Naive thymus-derived CD8-positive, alpha-beta T cell (primary cell): ENCODE measurements around the gene CRIP1. TPM values are rescaled to one million over a fixed set of nuclear protein-coding genes. Genes with fewer than 3 reads are reported as not detected.
A peak's percentile ranks its signal among the peaks of the same experiment; 100 is the strongest.

Source experiments
- ATAC-seq, 2 donors: fragments of 150-1000 bp; cut with Tn5 transposase in 1 of 2; sonication (Bioruptor Pico), chemical (Tn5 transposase) in 1 of 2; 1 replicate in 1 of 2; 2 replicates in 1 of 2; pipeline ENCODE4 v1.10.0; 2021; ENCODE audit warnings: mild to moderate bottlenecking in 2 of 2, moderate library complexity in 2 of 2
- POLR2A ChIA-PET: fragments of 350-600 bp; sonication (Branson Sonifier 250); formaldehyde crosslinking; loops from one replicate; lab custom pipeline; 2021; ENCODE audit warnings: antibody characterized with exemption; lab: Charles Lee
- DNase-seq, 10 donors: peaks; one replicate each; pipeline versions ENCODE4 v3.0.0 to v3.0.0-alpha.2; 2020 to 2022
- H3K27ac Mint-ChIP-seq, 10 donors: one replicate each; pipeline ENCODE4 v1.8.0; 2020 to 2022; ENCODE audit warnings: mild to moderate bottlenecking in 10 of 10, mixed read lengths in 10 of 10, moderate library complexity in 4 of 10, inconsistent platforms in 1 of 10
- H3K27me3 Mint-ChIP-seq, 5 donors: one replicate each; pipeline ENCODE4 v1.8.0; 2021 to 2022; ENCODE audit warnings: mixed read lengths in 5 of 5
- H3K36me3 Mint-ChIP-seq, 3 donors: one replicate each; pipeline ENCODE4 v1.8.0; 2020 to 2022; ENCODE audit warnings: mixed read lengths in 3 of 3, mild to moderate bottlenecking in 2 of 3, inconsistent platforms in 1 of 3
- H3K4me1 Mint-ChIP-seq, 4 donors: one replicate each; pipeline ENCODE4 v1.8.0; 2021 to 2022; ENCODE audit warnings: mixed read lengths in 4 of 4
- H3K4me3 Mint-ChIP-seq, 10 donors: one replicate each; pipeline ENCODE4 v1.8.0; 2020 to 2022; ENCODE audit warnings: mild to moderate bottlenecking in 10 of 10, mixed read lengths in 10 of 10, moderate library complexity in 6 of 10, inconsistent platforms in 1 of 10
- H3K9me3 Mint-ChIP-seq, 9 donors: one replicate each; pipeline ENCODE4 v1.8.0; 2020 to 2022; ENCODE audit warnings: mixed read lengths in 9 of 9, mild to moderate bottlenecking in 3 of 9, inconsistent platforms in 1 of 9, moderate library complexity in 1 of 9
- polyA plus RNA-seq, 3 donors: library from polyadenylated mRNA; unstranded; fragments of 300-500 nt; fragmentation: Illumina TruSeq; gene quantifications; one replicate each; pipeline ENCODE4 v1.2.3, GENCODE V29; 2021
- total RNA-seq, 8 experiments: library from RNA in 2 of 8; stranded (reverse) in 2 of 8; gene quantifications; one replicate each; pipeline ENCODE4 v1.2.3 and lab custom pipeline; 2021 to 2026

The CRIP1 gene
- total and polyA plus RNA-seq, 5 experiments from 2014 or later, result 96.5 to 784 (median 342) TPM

GRCh38 chr14:105493921-105494605, 7.4 kb downstream of the CRIP1 start:
- no peak for ATAC-seq
- no peak overlapping the region for H3K27ac Mint-ChIP-seq
- POLR2A ChIA-PET, result interaction anchor here (5.3 kb wide), 1 partner anchor 35 kb away, joined by 31 read pairs; the partner anchor contains the start of gene TMEM121
- peaks cover 7 to 16% (median 13%) of the 10 kb centered on the region in 4 donors for H3K4me1 Mint-ChIP-seq
- no peaks in the 10 kb centered on the region for H3K9me3 Mint-ChIP-seq
- peaks cover 0 to 4% (median 0%) of the 10 kb centered on the region in 5 donors for H3K27me3 Mint-ChIP-seq
- DNase-seq, result peak in 1 of 10 donors; percentile 61
- H3K36me3 Mint-ChIP-seq, result peaks cover 0 to 2% (median 0%) of the 10 kb centered on the region in 3 donors
- H3K4me3 Mint-ChIP-seq, result peak overlapping the region in 2 of 10 donors; percentile 14 to 32

- peaks cover 0 to 2% (median 0%) of the 10 kb centered on the region in 3 donors for H3K36me3 Mint-ChIP-seq
- peaks cover 6 to 11% (median 9%) of the 10 kb centered on the region in 4 donors for H3K4me1 Mint-ChIP-seq
- H3K4me3 Mint-ChIP-seq, result no peak overlapping the region
- no peak overlapping the region for H3K27ac Mint-ChIP-seq
- POLR2A ChIA-PET, result no interaction called here
- H3K27me3 Mint-ChIP-seq, result peaks cover 0 to 4% (median 0%) of the 10 kb centered on the region in 5 donors
- DNase-seq, result peak in 1 of 10 donors; percentile 45
- ATAC-seq, result no peak
- H3K9me3 Mint-ChIP-seq, result no peaks in the 10 kb centered on the region
Measured at GRCh38 chr14:105494606-105494929, 7.9 kb downstream of the CRIP1 start.

GRCh38 chr14:105495101-105495989, 8.7 kb downstream of the CRIP1 start:
- peak in 1 of 10 donors; percentile 61 for DNase-seq
- POLR2A ChIA-PET, result interaction anchor here (1.1 kb wide), 1 partner anchor 22 kb away, joined by 4 read pairs; no protein-coding TSS in a partner anchor
- peak overlapping the region in 1 of 10 donors; percentile 29 for H3K4me3 Mint-ChIP-seq

GRCh38 chr14:105495990-105496830, 9.5 kb downstream of the CRIP1 start:
- DNase-seq (peak in 1 of 10 donors; percentile 61), ATAC-seq (no peak)
- POLR2A ChIA-PET, result interaction anchor here (1.1 kb wide), 2 partner anchors 23 to 97 kb away, joined by 3 to 4 read pairs; no protein-coding TSS in a partner anchor
- H3K4me3 Mint-ChIP-seq, result no peak overlapping the region
- H3K36me3 Mint-ChIP-seq, result peaks cover 0 to 2% (median 0%) of the 10 kb centered on the region in 3 donors
- no peak overlapping the region for H3K27ac Mint-ChIP-seq
- H3K27me3 Mint-ChIP-seq, result no peaks in the 10 kb centered on the region
- peaks cover 3 to 7% (median 5%) of the 10 kb centered on the region in 4 donors for H3K4me1 Mint-ChIP-seq
- no peaks in the 10 kb centered on the region for H3K9me3 Mint-ChIP-seq

More at GRCh38 chr14:105495101-105495989, 8.7 kb downstream of the CRIP1 start:
- no peak for ATAC-seq
- Mint-ChIP-seq H3K4me1 (peaks cover 3 to 8% (median 7%) of the 10 kb centered on the region in 4 donors), H3K27me3 (peaks cover 0 to 4% (median 0%) of the 10 kb centered on the region in 5 donors), H3K9me3 (no peaks in the 10 kb centered on the region), H3K36me3 (peaks cover 0 to 2% (median 0%) of the 10 kb centered on the region in 3 donors), H3K27ac (peak overlapping the region in 1 of 10 donors; percentile 48)

GRCh38 chr14:105496831-105497591, 10.3 kb downstream of the CRIP1 start:
- no peaks in the 10 kb centered on the region for H3K9me3 Mint-ChIP-seq
- H3K4me1 Mint-ChIP-seq, result peaks cover 0 to 2% (median 1%) of the 10 kb centered on the region in 4 donors
- POLR2A ChIA-PET, result interaction anchor here (1.1 kb wide), 1 partner anchor 98 kb away, joined by 3 read pairs; no protein-coding TSS in a partner anchor
- ATAC-seq (no peak), DNase-seq (peak in 1 of 10 donors; percentile 62)
- no peak overlapping the region for H3K4me3 Mint-ChIP-seq
- H3K27ac Mint-ChIP-seq, result peak overlapping the region in 1 of 10 donors; percentile 16
- H3K36me3 Mint-ChIP-seq, result peaks cover 0 to 2% (median 0%) of the 10 kb centered on the region in 3 donors
- H3K27me3 Mint-ChIP-seq, result no peaks in the 10 kb centered on the region

- peak in 1 of 10 donors; percentile 21 for DNase-seq
- POLR2A ChIA-PET, result interaction anchor here (1.1 kb wide), 1 partner anchor 99 kb away, joined by 3 read pairs; no protein-coding TSS in a partner anchor
- peak overlapping the region in 1 of 10 donors; percentile 16 for H3K27ac Mint-ChIP-seq
Measured at GRCh38 chr14:105497671-105498429, 11.2 kb downstream of the CRIP1 start.

GRCh38 chr14:105498430-105499255, 12.0 kb downstream of the CRIP1 start:
- peak in 1 of 2 donors; percentile 1 for ATAC-seq
- POLR2A ChIA-PET, result interaction anchor here (0.6 kb wide), 3 partner anchors 64 to 1855 kb away, joined by 3 to 5 read pairs (median 3); no protein-coding TSS in a partner anchor

More at GRCh38 chr14:105497671-105498429, 11.2 kb downstream of the CRIP1 start:
- ATAC-seq, result no peak
- peaks cover 0 to 2% (median 0%) of the 10 kb centered on the region in 4 donors for H3K4me1 Mint-ChIP-seq
- H3K4me3 Mint-ChIP-seq, result peak overlapping the region in 1 of 10 donors; percentile 10
- H3K27me3 Mint-ChIP-seq, result peaks cover 0 to 4% (median 0%) of the 10 kb centered on the region in 5 donors
- no peaks in the 10 kb centered on the region for H3K9me3 Mint-ChIP-seq
- peaks cover 0 to 2% (median 0%) of the 10 kb centered on the region in 3 donors for H3K36me3 Mint-ChIP-seq

GRCh38 chr14:105499256-105500035, 12.8 kb downstream of the CRIP1 start:
- POLR2A ChIA-PET, result interaction anchor here (0.6 kb wide), 3 partner anchors 65 to 1856 kb away, joined by 3 to 5 read pairs (median 3); no protein-coding TSS in a partner anchor
- peak in 1 of 2 donors; percentile 2 for ATAC-seq

More at GRCh38 chr14:105498430-105499255, 12.0 kb downstream of the CRIP1 start:
- H3K4me3 Mint-ChIP-seq, result no peak overlapping the region
- peak in 1 of 10 donors; percentile 36 for DNase-seq
- peaks cover 0 to 2% (median 0%) of the 10 kb centered on the region in 3 donors for H3K36me3 Mint-ChIP-seq
- peaks cover 0 to 9% (median 0%) of the 10 kb centered on the region in 5 donors for H3K27me3 Mint-ChIP-seq
- no peaks in the 10 kb centered on the region for H3K4me1 Mint-ChIP-seq
- no peak overlapping the region for H3K27ac Mint-ChIP-seq
- no peaks in the 10 kb centered on the region for H3K9me3 Mint-ChIP-seq

GRCh38 chr14:105500036-105500725, 13.5 kb downstream of the CRIP1 start:
- no peaks in the 10 kb centered on the region for H3K4me1 Mint-ChIP-seq
- POLR2A ChIA-PET, result no interaction called here

More at GRCh38 chr14:105499256-105500035, 12.8 kb downstream of the CRIP1 start:
- DNase-seq, result peak in 1 of 10 donors; percentile 54
- Mint-ChIP-seq H3K9me3 (no peaks in the 10 kb centered on the region), H3K36me3 (peaks cover 0 to 2% (median 0%) of the 10 kb centered on the region in 3 donors), H3K27ac (no peak overlapping the region), H3K27me3 (peaks cover 0 to 9% (median 0%) of the 10 kb centered on the region in 5 donors), H3K4me1 (no peaks in the 10 kb centered on the region), H3K4me3 (no peak overlapping the region)

More at GRCh38 chr14:105500036-105500725, 13.5 kb downstream of the CRIP1 start:
- Mint-ChIP-seq H3K27ac (peak overlapping the region in 2 of 10 donors; percentile 13 to 34), H3K4me3 (no peak overlapping the region), H3K9me3 (no peaks in the 10 kb centered on the region), H3K27me3 (peaks cover 0 to 9% (median 0%) of the 10 kb centered on the region in 5 donors), H3K36me3 (peaks cover 0 to 2% (median 0%) of the 10 kb centered on the region in 3 donors)
- ATAC-seq, result no peak
- DNase-seq, result peak in 1 of 10 donors; percentile 52
